Sigmoid colon (tissue), 4 donors: ENCODE measurements around the gene LPIN1.

ENCODE experiments used
- CTCF ChIP-seq, 4 experiments: fragments of 450-650 bp in 3 of 4; fragments of 200-600 bp in 1 of 4; IDR thresholded peaks; one replicate each; pipeline ENCODE4 v1.5.1; 2016 to 2019; ENCODE audit warnings: antibody characterized with exemption in 4 of 4, mild to moderate bottlenecking in 3 of 4, moderate library complexity in 2 of 4
- EP300 ChIP-seq, 4 donors: sonication (generic); formaldehyde crosslinking; IDR thresholded peaks; one replicate each; pipeline ENCODE4 v1.6.1; 2017; ENCODE audit warnings: antibody characterized with exemption in 4 of 4
- POLR2A ChIP-seq, 2 donors: fragments of 450-650 bp; IDR thresholded peaks; one replicate each; pipeline ENCODE4 v1.6.1; 2016; ENCODE audit warnings: antibody characterized with exemption in 2 of 2, mild to moderate bottlenecking in 2 of 2, moderate library complexity in 2 of 2
- POLR2AphosphoS5 ChIP-seq, 4 donors: sonication (generic); formaldehyde crosslinking; IDR thresholded peaks; one replicate each; pipeline ENCODE4 v1.6.1; 2017; ENCODE audit warnings: antibody characterized with exemption in 4 of 4

- TF ChIP-seq CTCF (IDR thresholded peaks at IDR 0.05): no peak
- no peak for TF ChIP-seq POLR2A (IDR thresholded peaks at IDR 0.05)
- no peak for TF ChIP-seq POLR2AphosphoS5 (IDR thresholded peaks at IDR 0.05)
- TF ChIP-seq EP300 (IDR thresholded peaks at IDR 0.05): no peak
These were observed 68.6 kb downstream of the LPIN1 start for GRCh38 chr2:11814979-11815510.
